ENCODE data around the gene GEMIN5. TPM values are rescaled to one million over a fixed set of nuclear protein-coding genes. Genes with fewer than 3 reads are reported as not detected.
"Not testable (repeated sequence)": the region's sequence is repeated elsewhere in the genome, so short reads cannot be mapped to it uniquely, and the experiment has no call there.

GEMIN5 gene
- total RNA-seq, 1 experiment from 2014 or later = 29.5 TPM

DNA sequence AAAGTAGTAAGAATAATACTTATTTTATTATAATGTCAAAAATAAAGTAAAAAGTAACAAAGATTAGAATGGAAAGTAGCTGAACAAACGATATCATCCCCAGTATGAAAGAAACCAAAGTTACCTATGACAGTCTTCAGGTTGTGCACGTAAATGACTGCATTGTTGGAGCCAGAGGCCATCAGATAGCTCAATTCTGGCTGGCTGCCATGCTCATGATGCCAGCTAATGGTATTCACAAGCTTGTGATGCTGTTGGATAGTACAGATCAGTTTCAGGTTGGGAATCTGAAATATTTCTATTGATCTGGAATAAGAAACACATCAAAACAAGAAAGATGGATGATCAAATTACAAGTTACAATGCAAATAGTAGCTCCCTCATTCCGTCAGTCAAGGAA is 21.1 kb downstream of the GEMIN5 start:
- intact Hi-C loops (cut with micrococcal nuclease; ENCODE audit: unreplicated experiment) (no loop called here), in situ Hi-C loops (cut with HindIII; ENCODE audit: low pct_unique_long_range_greater_than_20kb, low sequenced_read_pairs) (no loop called here)
- Histone ChIP-seq H3K27ac (ENCODE audit: low read length) (no peak overlapping the region), H3K27me3 (ENCODE audit: control insufficient read depth, insufficient read depth, low read length) (no peaks in the 10 kb centered on the region), H3K4me1 (ENCODE audit: control insufficient read depth, insufficient read depth, low read length) (no peaks in the 10 kb centered on the region), H3K36me3 (ENCODE audit: control insufficient read depth, insufficient read depth, low read length) (peaks cover 51% of the 10 kb centered on the region), H3K4me3 (ENCODE audit: low read depth in 2 of 2, low read length in 2 of 2) (no peak overlapping the region), H3K9me3 (ENCODE audit: control insufficient read depth, insufficient read depth, low read depth, low read length) (no peaks in the 10 kb centered on the region)
- CTCF ChIA-PET = no interaction called here
- POLR2A ChIA-PET = interaction anchor here (0.6 kb wide), 1 partner anchor 92 kb away, joined by 9 read pairs; no protein-coding TSS in a partner anchor
- ATAC-seq (no peak), DNase-seq (ENCODE audit: low read depth, low spot score) (no peak)
- TF ChIP-seq SIN3A (IDR thresholded peaks at IDR 0.05; ENCODE audit: borderline replicate concordance, insufficient read depth, low read depth, low read length) = no peak
- TF ChIP-seq POLR2AphosphoS5 (IDR thresholded peaks at IDR 0.05; ENCODE audit: low read depth, low read length) = no peak
- TF ChIP-seq TCF7L2 (IDR thresholded peaks at IDR 0.05; ENCODE audit: low read depth, low read length) = no peak
- TF ChIP-seq, protein P1, sequence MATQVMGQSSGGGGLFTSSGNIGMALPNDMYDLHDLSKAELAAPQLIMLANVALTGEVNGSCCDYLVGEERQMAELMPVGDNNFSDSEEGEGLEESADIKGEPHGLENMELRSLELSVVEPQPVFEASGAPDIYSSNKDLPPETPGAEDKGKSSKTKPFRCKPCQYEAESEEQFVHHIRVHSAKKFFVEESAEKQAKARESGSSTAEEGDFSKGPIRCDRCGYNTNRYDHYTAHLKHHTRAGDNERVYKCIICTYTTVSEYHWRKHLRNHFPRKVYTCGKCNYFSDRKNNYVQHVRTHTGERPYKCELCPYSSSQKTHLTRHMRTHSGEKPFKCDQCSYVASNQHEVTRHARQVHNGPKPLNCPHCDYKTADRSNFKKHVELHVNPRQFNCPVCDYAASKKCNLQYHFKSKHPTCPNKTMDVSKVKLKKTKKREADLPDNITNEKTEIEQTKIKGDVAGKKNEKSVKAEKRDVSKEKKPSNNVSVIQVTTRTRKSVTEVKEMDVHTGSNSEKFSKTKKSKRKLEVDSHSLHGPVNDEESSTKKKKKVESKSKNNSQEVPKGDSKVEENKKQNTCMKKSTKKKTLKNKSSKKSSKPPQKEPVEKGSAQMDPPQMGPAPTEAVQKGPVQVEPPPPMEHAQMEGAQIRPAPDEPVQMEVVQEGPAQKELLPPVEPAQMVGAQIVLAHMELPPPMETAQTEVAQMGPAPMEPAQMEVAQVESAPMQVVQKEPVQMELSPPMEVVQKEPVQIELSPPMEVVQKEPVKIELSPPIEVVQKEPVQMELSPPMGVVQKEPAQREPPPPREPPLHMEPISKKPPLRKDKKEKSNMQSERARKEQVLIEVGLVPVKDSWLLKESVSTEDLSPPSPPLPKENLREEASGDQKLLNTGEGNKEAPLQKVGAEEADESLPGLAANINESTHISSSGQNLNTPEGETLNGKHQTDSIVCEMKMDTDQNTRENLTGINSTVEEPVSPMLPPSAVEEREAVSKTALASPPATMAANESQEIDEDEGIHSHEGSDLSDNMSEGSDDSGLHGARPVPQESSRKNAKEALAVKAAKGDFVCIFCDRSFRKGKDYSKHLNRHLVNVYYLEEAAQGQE (IDR thresholded peaks at IDR 0.05; ENCODE audit: insufficient read depth in 1 of 2, low read depth in 2 of 2, low read length in 1 of 2) = no peak
- TF ChIP-seq, protein P2, sequence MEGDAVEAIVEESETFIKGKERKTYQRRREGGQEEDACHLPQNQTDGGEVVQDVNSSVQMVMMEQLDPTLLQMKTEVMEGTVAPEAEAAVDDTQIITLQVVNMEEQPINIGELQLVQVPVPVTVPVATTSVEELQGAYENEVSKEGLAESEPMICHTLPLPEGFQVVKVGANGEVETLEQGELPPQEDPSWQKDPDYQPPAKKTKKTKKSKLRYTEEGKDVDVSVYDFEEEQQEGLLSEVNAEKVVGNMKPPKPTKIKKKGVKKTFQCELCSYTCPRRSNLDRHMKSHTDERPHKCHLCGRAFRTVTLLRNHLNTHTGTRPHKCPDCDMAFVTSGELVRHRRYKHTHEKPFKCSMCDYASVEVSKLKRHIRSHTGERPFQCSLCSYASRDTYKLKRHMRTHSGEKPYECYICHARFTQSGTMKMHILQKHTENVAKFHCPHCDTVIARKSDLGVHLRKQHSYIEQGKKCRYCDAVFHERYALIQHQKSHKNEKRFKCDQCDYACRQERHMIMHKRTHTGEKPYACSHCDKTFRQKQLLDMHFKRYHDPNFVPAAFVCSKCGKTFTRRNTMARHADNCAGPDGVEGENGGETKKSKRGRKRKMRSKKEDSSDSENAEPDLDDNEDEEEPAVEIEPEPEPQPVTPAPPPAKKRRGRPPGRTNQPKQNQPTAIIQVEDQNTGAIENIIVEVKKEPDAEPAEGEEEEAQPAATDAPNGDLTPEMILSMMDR (IDR thresholded peaks at IDR 0.05) = no peak
- BruUV-seq (replicated peaks) = no TSS peak

DNA sequence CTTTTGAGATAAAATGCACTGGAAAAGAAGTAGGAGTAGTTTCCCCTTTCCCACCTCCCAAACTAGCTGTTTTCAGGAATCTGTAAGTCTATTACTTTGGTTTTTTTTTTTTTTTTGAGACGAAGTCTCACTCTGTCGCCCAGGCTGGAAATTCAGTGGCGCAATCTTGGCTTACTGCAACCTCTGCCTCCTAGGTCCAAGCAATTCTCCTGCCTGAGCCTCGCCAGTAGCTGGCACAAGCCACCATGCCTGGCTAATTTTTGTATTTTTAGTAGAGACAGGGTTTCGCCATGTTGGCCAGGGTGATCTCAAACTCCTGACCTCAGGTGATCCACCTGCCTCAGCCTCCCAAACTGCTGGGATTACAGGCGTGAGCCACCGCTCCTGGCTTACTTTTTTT is 32.4 kb downstream of the GEMIN5 start:
- H3K27me3 ChIP-seq (ENCODE audit: control insufficient read depth, insufficient read depth, low read length); ATAC-seq; DNase-seq (ENCODE audit: low read depth, low spot score); H3K9me3 ChIP-seq (ENCODE audit: control insufficient read depth, insufficient read depth, low read depth, low read length); BruUV-seq (replicated peaks); CTCF ChIA-PET; H3K4me1 ChIP-seq (ENCODE audit: control insufficient read depth, insufficient read depth, low read length); H3K4me3 ChIP-seq (ENCODE audit: low read depth in 2 of 2, low read length in 2 of 2); intact Hi-C loops (cut with micrococcal nuclease; ENCODE audit: unreplicated experiment); in situ Hi-C loops (cut with HindIII; ENCODE audit: low pct_unique_long_range_greater_than_20kb, low sequenced_read_pairs); H3K27ac ChIP-seq (ENCODE audit: low read length): not testable (repeated sequence)
- H3K36me3 ChIP-seq (ENCODE audit: control insufficient read depth, insufficient read depth, low read length) = peaks cover 37% of the 10 kb centered on the region
- POLR2A ChIA-PET = interaction anchor here (0.7 kb wide), 1 partner anchor 811 kb away, joined by 4 read pairs; no protein-coding TSS in a partner anchor

DNA sequence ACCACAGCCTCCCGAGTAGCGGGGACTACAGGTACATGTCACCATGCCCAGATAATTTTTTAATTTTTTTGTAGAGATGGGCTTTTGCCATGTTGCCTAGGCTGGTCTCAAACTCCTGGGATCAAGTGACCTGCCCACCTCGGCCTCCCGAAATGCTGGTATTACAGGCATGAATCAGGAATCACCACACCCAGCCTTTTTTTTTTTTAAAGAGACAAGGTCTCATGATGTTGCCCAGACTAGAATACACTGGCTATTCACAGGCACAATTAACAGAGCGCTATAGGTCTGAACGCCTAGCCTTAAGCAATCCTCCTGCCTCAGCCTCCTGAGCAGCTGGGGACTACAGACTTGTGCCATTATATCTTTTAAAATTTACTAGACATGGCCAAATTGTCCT is 36.1 kb downstream of the GEMIN5 start:
- Histone ChIP-seq H3K4me1 (ENCODE audit: control insufficient read depth, insufficient read depth, low read length) (no peaks in the 10 kb centered on the region), H3K4me3 (ENCODE audit: low read depth in 2 of 2, low read length in 2 of 2) (no peak overlapping the region), H3K27me3 (ENCODE audit: control insufficient read depth, insufficient read depth, low read length) (no peaks in the 10 kb centered on the region), H3K27ac (ENCODE audit: low read length) (no peak overlapping the region), H3K36me3 (ENCODE audit: control insufficient read depth, insufficient read depth, low read length) (peaks cover 52% of the 10 kb centered on the region), H3K9me3 (ENCODE audit: control insufficient read depth, insufficient read depth, low read depth, low read length) (no peaks in the 10 kb centered on the region)
- CTCF ChIA-PET = no interaction called here
- intact Hi-C loops (cut with micrococcal nuclease; ENCODE audit: unreplicated experiment) = no loop called here
- no peak for TF ChIP-seq SIN3A (IDR thresholded peaks at IDR 0.05; ENCODE audit: borderline replicate concordance, insufficient read depth, low read depth, low read length)
- TF ChIP-seq POLR2AphosphoS5 (IDR thresholded peaks at IDR 0.05; ENCODE audit: low read depth, low read length) = no peak
- TF ChIP-seq, protein P2 (IDR thresholded peaks at IDR 0.05) = no peak
- TF ChIP-seq, protein P1 (IDR thresholded peaks at IDR 0.05; ENCODE audit: insufficient read depth in 1 of 2, low read depth in 2 of 2, low read length in 1 of 2) = no peak
- no peak for TF ChIP-seq TCF7L2 (IDR thresholded peaks at IDR 0.05; ENCODE audit: low read depth, low read length)
- POLR2A ChIA-PET = no interaction called here
- no TSS peak for BruUV-seq (replicated peaks)
- no peak for ATAC-seq
- DNase-seq (ENCODE audit: low read depth, low spot score) = no peak
- in situ Hi-C loops (cut with HindIII; ENCODE audit: low pct_unique_long_range_greater_than_20kb, low sequenced_read_pairs) = no loop called here

Measured in Panc1 (cell line).